ENCODE data around the gene SARS1. TPM values are rescaled to one million over a fixed set of nuclear protein-coding genes. Genes with fewer than 3 reads are reported as not detected.

The SARS1 gene
- polyA plus RNA-seq, 1 of the 3 experiments (the other 2 are of a cell fraction): 98.3 TPM

Other genes starting within 250 kb of the SARS1 start
- 7.9 and 11.1 TPM in 2 replicates for gene WDR47, start 171.8 kb upstream of the SARS1 start, polyA plus RNA-seq (2012; rRNA removed)
- gene TAF13, start 137.9 kb upstream of the SARS1 start, polyA plus RNA-seq (2012; rRNA removed): 16.0 and 21.9 TPM in 2 replicates
- 12.7 and 15.1 TPM in 2 replicates for gene TMEM167B, start 123.2 kb upstream of the SARS1 start, polyA plus RNA-seq (2012; rRNA removed)
- gene ELAPOR1, start 99.8 kb upstream of the SARS1 start, polyA plus RNA-seq (2012; rRNA removed): 1.1 and 1.2 TPM in 2 replicates
- 1.7 and 3.5 TPM in 2 replicates for gene CELSR2, start 35.6 kb downstream of the SARS1 start, polyA plus RNA-seq (2012; rRNA removed)
- 19.4 and 20.3 TPM in 2 replicates for gene PSRC1, start 69.2 kb downstream of the SARS1 start, polyA plus RNA-seq (2012; rRNA removed)
- 0.07 TPM in 1 of 2 replicates, not detected in the other for gene MYBPHL, start 93.1 kb downstream of the SARS1 start, polyA plus RNA-seq (2012; rRNA removed)
- gene SORT1, start 184.0 kb downstream of the SARS1 start, polyA plus RNA-seq (2012; rRNA removed): 8.5 and 13.7 TPM in 2 replicates
- gene PSMA5, start 212.5 kb downstream of the SARS1 start, polyA plus RNA-seq (2012; rRNA removed): 118 and 139 TPM in 2 replicates